Body of pancreas (tissue), 4 donors: ENCODE data around the gene C20orf96. TPM values are rescaled to one million over a fixed set of nuclear protein-coding genes. Genes with fewer than 3 reads are reported as not detected.

Source experiments
- ATAC-seq: fragments of 150-250 bp; one replicate; pipeline ENCODE4 v1.9.1; 2016
- DNase-seq, 4 donors: peaks; one replicate each; pipeline ENCODE4 v3.0.0-alpha.2; 2019
- H3K27ac ChIP-seq, 4 donors: fragments of 200-600 bp; sonication (generic); 1 replicate in 3 of 4; 2 replicates in 1 of 4; pipeline versions ENCODE4 v1.5.1 to v1.6.1; 2016 to 2019; ENCODE audit warnings: mild to moderate bottlenecking in 1 of 4, mixed read lengths in 1 of 4, moderate library complexity in 1 of 4
- H3K27me3 ChIP-seq, 2 donors: fragments of 200-600 bp; sonication (generic); one replicate each; pipeline ENCODE4 v1.6.0; 2016; ENCODE audit warnings: mild to moderate bottlenecking in 1 of 2
- H3K36me3 ChIP-seq, 2 donors: fragments of 200-600 bp; sonication (generic); replicated peaks in 1 of 2; 2 replicates each; pipeline ENCODE4 v1.5.1; 2016; ENCODE audit warnings: low read depth in 2 of 2; ENCODE audit not compliant: insufficient read depth in 1 of 2
- H3K4me1 ChIP-seq: fragments of 200-600 bp; sonication (generic); one replicate; pipeline ENCODE4 v1.6.0; 2016
- H3K4me3 ChIP-seq, 2 donors: fragments of 200-600 bp; sonication (generic); 1 replicate in 1 of 2; 2 replicates in 1 of 2; pipeline ENCODE4 v1.5.1; 2016 to 2019
- H3K9me3 ChIP-seq, 3 donors: fragments of 200-600 bp; sonication (generic); 1 replicate in 2 of 3; 2 replicates in 1 of 3; pipeline ENCODE4 v1.5.1; 2016
- POLR2A ChIP-seq, 3 donors: fragments of 450-650 bp; IDR thresholded peaks; one replicate each; pipeline ENCODE4 v1.6.1; 2016; ENCODE audit warnings: antibody characterized with exemption in 3 of 3, mild to moderate bottlenecking in 2 of 3
- WGBS, 2 donors: methylation state at CpG; one replicate each; pipeline ENCODE4 v1.1.5; 2017; 5-methylcytosine and 5-hydroxymethylcytosine counted together
- intact Hi-C: fragments of 100-400 bp; cut with DNase I; formaldehyde crosslinking; loops from one replicate; pipeline ENCODE4 v1.15.1; 2023
- total RNA-seq, 2 donors: library from RNA; depleted of rRNA; stranded (reverse); fragments of >200 nt; gene quantifications; one replicate each; pipeline ENCODE4 v1.1.0, GENCODE V29; 2016
- TF ChIP-seq, protein P1 (sequence below), 7 experiments: fragments of 450-650 bp in 4 of 7; fragments of 200-600 bp in 3 of 7; sonication (generic) in 3 of 7; IDR thresholded peaks; one replicate each; pipeline ENCODE4 v1.5.1; 2016 to 2019; ENCODE audit warnings: antibody characterized with exemption in 7 of 7

C20orf96 gene
- total RNA-seq, 2 donors from 2014 or later = 0.33 to 1.8 TPM

DNA sequence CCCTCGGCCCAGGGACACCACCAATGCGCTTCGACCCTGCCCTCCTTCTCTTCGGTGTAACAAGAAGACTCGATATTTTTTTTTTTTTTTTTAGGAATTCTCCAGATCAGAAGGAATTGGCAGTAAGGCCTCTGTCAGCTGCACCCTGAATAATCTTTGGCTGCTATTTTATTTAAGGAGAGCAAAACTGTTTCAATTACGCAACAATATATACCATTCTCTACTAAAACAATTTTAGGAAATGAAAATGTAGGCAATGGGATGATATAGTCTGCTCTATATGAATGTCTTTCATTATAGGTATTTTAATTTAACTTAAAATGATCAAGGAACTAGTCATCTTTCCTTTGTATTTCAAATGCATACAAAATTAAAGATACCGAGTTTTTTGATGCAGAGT is 20.1 kb upstream of the C20orf96 start:
- WGBS, 2 donors = 8 to 11% methylated on average over 7 of the region's 7 CpGs
- Histone ChIP-seq H3K4me1 (peaks cover 14% of the 10 kb centered on the region), H3K9me3 (no peaks in the 10 kb centered on the region), H3K4me3 (no peak overlapping the region), H3K27me3 (no peaks in the 10 kb centered on the region), H3K36me3 (no peaks in the 10 kb centered on the region), H3K27ac (peak overlapping the region in 1 of 4 donors; percentile 62)
- intact Hi-C loops = no loop called here
- TF ChIP-seq POLR2A (IDR thresholded peaks at IDR 0.05) = no peak
- TF ChIP-seq, protein P1, sequence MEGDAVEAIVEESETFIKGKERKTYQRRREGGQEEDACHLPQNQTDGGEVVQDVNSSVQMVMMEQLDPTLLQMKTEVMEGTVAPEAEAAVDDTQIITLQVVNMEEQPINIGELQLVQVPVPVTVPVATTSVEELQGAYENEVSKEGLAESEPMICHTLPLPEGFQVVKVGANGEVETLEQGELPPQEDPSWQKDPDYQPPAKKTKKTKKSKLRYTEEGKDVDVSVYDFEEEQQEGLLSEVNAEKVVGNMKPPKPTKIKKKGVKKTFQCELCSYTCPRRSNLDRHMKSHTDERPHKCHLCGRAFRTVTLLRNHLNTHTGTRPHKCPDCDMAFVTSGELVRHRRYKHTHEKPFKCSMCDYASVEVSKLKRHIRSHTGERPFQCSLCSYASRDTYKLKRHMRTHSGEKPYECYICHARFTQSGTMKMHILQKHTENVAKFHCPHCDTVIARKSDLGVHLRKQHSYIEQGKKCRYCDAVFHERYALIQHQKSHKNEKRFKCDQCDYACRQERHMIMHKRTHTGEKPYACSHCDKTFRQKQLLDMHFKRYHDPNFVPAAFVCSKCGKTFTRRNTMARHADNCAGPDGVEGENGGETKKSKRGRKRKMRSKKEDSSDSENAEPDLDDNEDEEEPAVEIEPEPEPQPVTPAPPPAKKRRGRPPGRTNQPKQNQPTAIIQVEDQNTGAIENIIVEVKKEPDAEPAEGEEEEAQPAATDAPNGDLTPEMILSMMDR (IDR thresholded peaks at IDR 0.05) = no peak
- no peak for DNase-seq
- ATAC-seq = no peak

DNA sequence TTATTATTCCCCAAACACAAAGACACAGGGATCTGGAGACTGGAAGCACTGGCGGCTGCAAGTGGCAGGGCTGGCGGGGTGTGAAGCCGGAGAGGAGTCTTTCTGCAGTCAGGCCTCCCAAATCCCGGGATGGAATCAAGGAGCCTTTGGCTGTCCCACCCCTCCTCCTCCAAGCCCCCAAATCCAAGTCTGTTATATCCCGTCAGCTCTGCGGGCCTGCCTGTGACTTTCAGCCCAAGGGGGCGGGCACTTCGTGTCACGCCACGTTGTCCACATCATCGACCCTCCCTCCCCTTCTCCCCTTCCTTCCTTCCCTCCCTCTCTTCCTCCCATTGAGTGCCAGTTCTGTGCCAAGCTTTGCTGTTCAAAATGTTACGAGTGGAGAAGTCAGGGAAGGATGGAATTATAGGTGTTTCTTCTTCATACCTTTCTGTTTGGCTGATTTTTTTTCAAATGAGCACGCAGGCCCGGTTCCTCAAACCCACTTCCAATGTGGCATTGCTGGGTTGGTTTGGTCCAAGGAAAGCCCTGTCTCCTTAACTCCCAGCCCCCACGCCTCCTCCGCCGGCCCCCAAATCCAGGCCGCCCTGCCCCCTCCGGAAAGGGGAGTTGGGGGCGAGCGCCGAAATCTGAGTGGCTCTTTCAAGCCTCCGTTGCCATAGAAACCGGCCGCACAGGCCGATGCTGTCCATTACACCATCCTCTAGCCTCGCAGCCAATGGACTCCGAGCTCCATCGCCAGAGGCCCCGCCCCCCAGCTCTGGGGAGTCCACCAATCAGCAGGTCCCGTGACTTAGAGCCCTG is 19.5 kb upstream of the C20orf96 start:
- peak; percentile 90 to 96 (median 96) for DNase-seq
- peak in 1 of 3 donors; percentile 21 for TF ChIP-seq POLR2A (IDR thresholded peaks at IDR 0.05)
- TF ChIP-seq, protein P1 (IDR thresholded peaks at IDR 0.05) = no peak
- intact Hi-C loops = no loop called here
- Histone ChIP-seq H3K4me1 (peaks cover 14% of the 10 kb centered on the region), H3K4me3 (no peak overlapping the region), H3K27ac (peak overlapping the region in 3 of 4 donors; percentile 18 to 62 (median 32)), H3K36me3 (no peaks in the 10 kb centered on the region), H3K27me3 (no peaks in the 10 kb centered on the region), H3K9me3 (no peaks in the 10 kb centered on the region)
- WGBS, 2 donors = 16 to 18% methylated on average over 27 to 31 of the region's 31 CpGs
- peak; percentile 100 for ATAC-seq

DNA sequence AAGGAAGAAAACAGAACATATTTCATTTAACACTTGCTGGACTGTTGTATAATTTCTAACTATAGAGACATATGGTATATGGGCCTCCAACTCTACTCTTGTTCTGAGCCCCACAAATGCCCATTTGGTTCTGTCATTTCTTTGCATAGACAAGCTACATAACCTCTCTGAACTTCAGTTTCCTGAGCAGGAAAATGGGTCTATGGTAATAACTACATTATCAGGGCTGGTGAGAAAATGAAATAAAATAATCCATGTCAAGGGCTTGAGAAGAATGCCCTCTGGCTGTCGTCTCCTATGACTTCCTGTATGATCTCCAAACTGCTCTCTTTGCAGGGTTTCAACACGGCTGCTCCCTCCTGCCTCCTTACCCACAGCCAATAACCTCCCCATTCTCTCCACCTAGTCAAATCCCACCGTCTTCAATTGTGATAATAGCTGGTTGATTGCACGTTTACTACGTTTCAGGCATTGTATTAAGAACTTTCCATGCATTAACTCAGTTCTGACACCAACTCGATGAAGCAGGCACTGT is 18.8 kb upstream of the C20orf96 start:
- Histone ChIP-seq H3K4me1 (peaks cover 14% of the 10 kb centered on the region), H3K4me3 (no peak overlapping the region), H3K36me3 (no peaks in the 10 kb centered on the region), H3K27me3 (no peaks in the 10 kb centered on the region), H3K27ac (peak overlapping the region in 3 of 4 donors; percentile 18 to 62 (median 32)), H3K9me3 (no peaks in the 10 kb centered on the region)
- intact Hi-C loops = no loop called here
- no peak for TF ChIP-seq POLR2A (IDR thresholded peaks at IDR 0.05)
- TF ChIP-seq, protein P1 (IDR thresholded peaks at IDR 0.05) = no peak
- ATAC-seq (no peak), DNase-seq (no peak)
- 19 to 25% methylated on average over 6 of the region's 6 CpGs for WGBS, 2 donors

DNA sequence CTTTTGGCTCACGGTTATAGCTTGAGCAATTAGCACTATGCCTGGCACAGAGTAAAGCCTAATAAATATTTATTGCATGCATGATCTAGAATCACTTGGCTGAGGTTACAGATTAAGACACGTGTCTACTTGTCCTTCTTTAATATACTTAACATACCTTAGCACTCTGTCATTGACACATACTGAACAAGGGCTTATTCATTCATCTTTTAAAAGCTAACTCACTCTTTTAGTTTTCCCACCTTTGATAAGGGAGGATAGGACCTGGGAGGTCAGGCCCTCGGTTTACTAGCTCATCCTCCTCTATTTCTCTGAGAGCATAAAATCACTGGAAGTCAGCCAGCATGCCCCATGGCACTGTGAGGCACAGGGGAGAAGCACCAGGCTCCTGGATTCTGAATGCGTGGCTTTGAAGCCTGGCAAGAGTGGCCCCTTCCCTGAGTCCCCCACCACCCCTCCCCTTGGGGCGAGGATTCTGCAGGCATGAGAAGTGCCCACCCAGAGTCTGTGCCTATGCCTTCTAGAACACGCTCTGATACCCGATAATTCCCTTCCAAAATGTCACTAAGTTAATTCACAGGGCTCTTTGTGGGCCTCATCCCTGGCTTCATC is 18.0 kb upstream of the C20orf96 start:
- Histone ChIP-seq H3K27ac (no peak overlapping the region), H3K9me3 (no peaks in the 10 kb centered on the region), H3K27me3 (no peaks in the 10 kb centered on the region), H3K4me1 (peaks cover 14% of the 10 kb centered on the region), H3K36me3 (no peaks in the 10 kb centered on the region), H3K4me3 (no peak overlapping the region)
- ATAC-seq = no peak
- TF ChIP-seq POLR2A (IDR thresholded peaks at IDR 0.05) = no peak
- TF ChIP-seq, protein P1 (IDR thresholded peaks at IDR 0.05) = no peak
- intact Hi-C loops = no loop called here
- 55 to 60% methylated on average over 7 of the region's 7 CpGs for WGBS, 2 donors
- DNase-seq = no peak
